Psoas muscle (tissue), 8 donors: ENCODE data around the gene LKAAEAR1. TPM values are rescaled to one million over a fixed set of nuclear protein-coding genes. Genes with fewer than 3 reads are reported as not detected.

Experiments
- ATAC-seq, 4 donors: fragments of 200-7000 bp; cut with Tn5 transposase; one replicate each; pipeline ENCODE4 v1.9.1; 2020; ENCODE audit warnings: moderate library complexity in 3 of 4, mild to moderate bottlenecking in 2 of 4
- DNase-seq, 2 donors: peaks; one replicate each; pipeline ENCODE4 v3.0.0-alpha.2; 2020
- H3K27ac ChIP-seq: fragments of 200-600 bp; one replicate; pipeline ENCODE4 v1.8.0; 2022
- H3K27me3 ChIP-seq, 3 donors: fragments of 200-600 bp in 1 of 3; one replicate each; pipeline versions ENCODE4 v1.6.1 to v1.8.0; 2013 to 2022; ENCODE audit warnings: low read length in 2 of 3, mild to moderate bottlenecking in 2 of 3, moderate library complexity in 1 of 3; ENCODE audit not compliant: insufficient read depth in 3 of 3
- H3K36me3 ChIP-seq, 2 donors: fragments of 200-600 bp in 1 of 2; one replicate each; pipeline versions ENCODE4 v1.6.1 to v1.8.0; 2013 to 2022; ENCODE audit warnings: low read depth in 1 of 2, mild to moderate bottlenecking in 1 of 2, moderate library complexity in 1 of 2; ENCODE audit not compliant: insufficient read depth in 1 of 2
- H3K4me1 ChIP-seq: fragments of 200-600 bp; one replicate; pipeline ENCODE4 v1.8.0; 2022
- H3K4me3 ChIP-seq: fragments of 200-600 bp; one replicate; pipeline ENCODE4 v1.8.0; 2022; ENCODE audit warnings: mild to moderate bottlenecking
- H3K9me3 ChIP-seq: fragments of 200-600 bp; one replicate; pipeline ENCODE4 v1.8.0; 2022
- WGBS, 3 donors: extraction: QIAGEN DNeasy Blood & Tissue Kit; methylation state at CpG; one replicate each; pipeline versions ENCODE4 v1.1.6 to v1.1.7; 2013; 5-methylcytosine and 5-hydroxymethylcytosine counted together
- intact Hi-C, 2 donors: fragments of 100-400 bp; cut with DNase I; formaldehyde crosslinking; loops; one replicate each; pipeline versions ENCODE4 v1.11.0 to v1.14.2; 2022
- polyA plus RNA-seq, 3 donors: library from polyadenylated mRNA; stranded (reverse); fragments of 200-250 nt; gene quantifications; one replicate each; pipeline ENCODE4 v1.2.3, GENCODE V29; 2013
- total RNA-seq, 4 donors: library from RNA; stranded (reverse); fragmentation: NEBNext Ultra II Directional in 2 of 4; extraction: Animal tissue kit (Norgen Biotek cat#: 25700) in 2 of 4; gene quantifications; one replicate each; pipeline versions ENCODE4 v1.2.1 to v1.2.4, GENCODE V29; 2021 to 2023
- TF ChIP-seq, protein P1 (sequence below): fragments of 200-600 bp; IDR thresholded peaks from one replicate; pipeline ENCODE4 v1.8.0; 2022; ENCODE audit warnings: antibody characterized with exemption
- donor health status: healthy with polysubstance abuse.
- donor health status: DM: no; HTN: no; CAD: no; lungs with moderate emphysema.
- donor health status: Bipolar disorder and iron deficiency.
- donor health status: healthy.
- donor health status: DM: yes; HTN: yes; CAD: no.
- donor health status: DM: no; HTN: no; CAD: no.
- donor health status: DM: no; HTN: no; CAD: no.
- donor health status: DM: yes; HTN: yes; CAD: no.

The LKAAEAR1 gene
- total and polyA plus RNA-seq, 7 donors, result not detected

DNA sequence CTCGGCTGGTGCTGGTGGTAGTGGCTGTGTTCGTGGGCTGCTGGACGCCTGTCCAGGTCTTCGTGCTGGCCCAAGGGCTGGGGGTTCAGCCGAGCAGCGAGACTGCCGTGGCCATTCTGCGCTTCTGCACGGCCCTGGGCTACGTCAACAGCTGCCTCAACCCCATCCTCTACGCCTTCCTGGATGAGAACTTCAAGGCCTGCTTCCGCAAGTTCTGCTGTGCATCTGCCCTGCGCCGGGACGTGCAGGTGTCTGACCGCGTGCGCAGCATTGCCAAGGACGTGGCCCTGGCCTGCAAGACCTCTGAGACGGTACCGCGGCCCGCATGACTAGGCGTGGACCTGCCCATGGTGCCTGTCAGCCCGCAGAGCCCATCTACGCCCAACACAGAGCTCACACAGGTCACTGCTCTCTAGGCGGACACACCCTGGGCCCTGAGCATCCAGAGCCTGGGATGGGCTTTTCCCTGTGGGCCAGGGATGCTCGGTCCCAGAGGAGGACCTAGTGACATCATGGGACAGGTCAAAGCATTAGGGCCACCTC lies 14.3 kb upstream of the LKAAEAR1 start:
- Histone ChIP-seq H3K4me3 (no peak overlapping the region), H3K27ac (no peak overlapping the region), H3K27me3 (peaks cover 0 to 53% (median 12%) of the 10 kb centered on the region in 3 donors), H3K36me3 (no peaks in the 10 kb centered on the region), H3K9me3 (no peaks in the 10 kb centered on the region), H3K4me1 (peaks cover 4% of the 10 kb centered on the region)
- TF ChIP-seq, protein P1, sequence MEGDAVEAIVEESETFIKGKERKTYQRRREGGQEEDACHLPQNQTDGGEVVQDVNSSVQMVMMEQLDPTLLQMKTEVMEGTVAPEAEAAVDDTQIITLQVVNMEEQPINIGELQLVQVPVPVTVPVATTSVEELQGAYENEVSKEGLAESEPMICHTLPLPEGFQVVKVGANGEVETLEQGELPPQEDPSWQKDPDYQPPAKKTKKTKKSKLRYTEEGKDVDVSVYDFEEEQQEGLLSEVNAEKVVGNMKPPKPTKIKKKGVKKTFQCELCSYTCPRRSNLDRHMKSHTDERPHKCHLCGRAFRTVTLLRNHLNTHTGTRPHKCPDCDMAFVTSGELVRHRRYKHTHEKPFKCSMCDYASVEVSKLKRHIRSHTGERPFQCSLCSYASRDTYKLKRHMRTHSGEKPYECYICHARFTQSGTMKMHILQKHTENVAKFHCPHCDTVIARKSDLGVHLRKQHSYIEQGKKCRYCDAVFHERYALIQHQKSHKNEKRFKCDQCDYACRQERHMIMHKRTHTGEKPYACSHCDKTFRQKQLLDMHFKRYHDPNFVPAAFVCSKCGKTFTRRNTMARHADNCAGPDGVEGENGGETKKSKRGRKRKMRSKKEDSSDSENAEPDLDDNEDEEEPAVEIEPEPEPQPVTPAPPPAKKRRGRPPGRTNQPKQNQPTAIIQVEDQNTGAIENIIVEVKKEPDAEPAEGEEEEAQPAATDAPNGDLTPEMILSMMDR, result no peak
- no peak for DNase-seq
- WGBS, 3 donors, result 86 to 89% (median 87%) methylated on average over 28 of the region's 28 CpGs
- no peak for ATAC-seq
- intact Hi-C loops, result no loop called here

DNA sequence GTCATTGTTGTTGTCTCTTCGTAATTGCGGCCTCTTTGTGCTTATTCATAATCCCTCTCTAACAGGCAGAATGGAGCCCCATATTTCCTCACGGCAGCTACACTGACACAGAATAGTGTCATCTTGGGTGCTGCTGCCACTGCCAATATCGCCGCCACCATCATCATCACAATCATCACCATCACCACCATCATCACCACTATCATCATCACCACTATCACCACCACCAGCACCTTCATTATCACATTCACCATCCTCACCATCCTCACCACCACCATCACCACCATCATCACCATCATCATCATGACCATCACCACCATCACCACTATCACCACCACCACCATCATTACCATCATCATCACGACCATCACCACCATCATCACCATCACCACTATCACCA lies 12.3 kb upstream of the LKAAEAR1 start:
- peaks cover 0 to 33% (median 8%) of the 10 kb centered on the region in 3 donors for H3K27me3 ChIP-seq
- no peaks in the 10 kb centered on the region for H3K36me3 ChIP-seq
- intact Hi-C loops, result no loop called here
- TF ChIP-seq, protein P1, result no peak
- no peaks in the 10 kb centered on the region for H3K9me3 ChIP-seq
- ATAC-seq (no peak), DNase-seq (no peak)
- no peak overlapping the region for H3K27ac ChIP-seq
- WGBS, 3 donors, result 74 to 82% (median 76%) methylated on average over 6 of the region's 6 CpGs
- H3K4me3 ChIP-seq, result no peak overlapping the region
- no peaks in the 10 kb centered on the region for H3K4me1 ChIP-seq

DNA sequence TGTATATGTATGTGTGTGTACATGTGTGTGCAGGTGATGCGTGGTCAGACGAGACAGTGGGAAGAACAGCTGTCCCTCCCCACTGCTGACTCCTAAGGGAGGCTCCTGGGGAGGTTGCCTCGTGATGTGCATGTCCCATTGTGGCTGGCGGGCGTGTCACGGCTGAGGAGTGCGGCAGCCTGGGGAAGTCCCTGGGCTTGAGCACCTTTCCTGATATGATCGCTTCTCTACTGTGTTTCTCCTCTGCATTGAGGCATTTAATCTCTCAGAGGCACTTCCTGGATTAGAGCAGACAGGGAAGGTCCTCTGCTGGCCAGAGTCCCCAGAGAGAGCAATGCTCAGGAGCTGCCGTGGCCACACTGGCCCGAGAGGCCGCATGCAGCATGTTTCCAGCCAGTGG lies 11.7 kb upstream of the LKAAEAR1 start:
- Histone ChIP-seq H3K27ac (no peak overlapping the region), H3K27me3 (peaks cover 0 to 27% (median 6%) of the 10 kb centered on the region in 3 donors), H3K36me3 (no peaks in the 10 kb centered on the region), H3K4me1 (no peaks in the 10 kb centered on the region), H3K9me3 (no peaks in the 10 kb centered on the region), H3K4me3 (no peak overlapping the region)
- ATAC-seq (no peak), DNase-seq (no peak)
- WGBS, 3 donors, result 82 to 86% (median 84%) methylated on average over 11 of the region's 11 CpGs
- TF ChIP-seq, protein P1, result no peak
- intact Hi-C loops, result no loop called here

DNA sequence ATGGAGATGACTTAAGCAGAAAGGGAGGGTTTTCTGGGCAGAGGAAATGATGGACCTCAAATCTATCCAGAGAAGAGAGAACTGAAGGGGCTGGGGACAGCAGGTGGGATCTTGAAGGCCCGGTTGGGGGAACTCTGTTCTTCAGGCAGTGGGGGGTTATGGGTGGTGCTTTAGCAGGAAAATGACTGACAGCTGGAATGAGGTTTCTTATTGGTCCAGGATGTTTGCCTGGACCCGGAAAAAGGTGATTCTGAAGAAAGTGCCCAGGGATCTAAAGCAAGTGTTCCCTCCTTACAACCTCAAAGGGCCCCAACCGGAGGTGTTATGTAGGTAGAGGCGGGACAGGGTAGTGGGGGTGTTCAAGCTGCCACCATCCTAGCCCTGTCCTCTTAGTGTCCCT lies 11.3 kb upstream of the LKAAEAR1 start:
- WGBS, 3 donors, result 77 to 82% (median 81%) methylated on average over 4 of the region's 4 CpGs
- Histone ChIP-seq H3K4me1 (no peaks in the 10 kb centered on the region), H3K9me3 (no peaks in the 10 kb centered on the region)

More for the DNA sequence above, 11.3 kb upstream of the LKAAEAR1 start:
- Histone ChIP-seq H3K36me3 (no peaks in the 10 kb centered on the region), H3K4me3 (no peak overlapping the region), H3K27me3 (peaks cover 0 to 24% (median 6%) of the 10 kb centered on the region in 3 donors), H3K27ac (no peak overlapping the region)
- ATAC-seq (no peak), DNase-seq (no peak)
- intact Hi-C loops, result no loop called here
- TF ChIP-seq, protein P1, result no peak
